Adrenal gland (tissue), 5 donors: ENCODE measurements around the gene SORCS3.

Source experiments
- POLR2A ChIP-seq, 2 donors: fragments of 450-650 bp; IDR thresholded peaks; one replicate each; pipeline ENCODE4 v1.6.1; 2017; ENCODE audit warnings: antibody characterized with exemption in 2 of 2, mild to moderate bottlenecking in 2 of 2, moderate library complexity in 1 of 2
- TF ChIP-seq, protein P1 (sequence below), 6 experiments: fragments of 450-650 bp in 4 of 6; fragments of 200-600 bp in 2 of 6; sonication (generic) in 1 of 6; IDR thresholded peaks; 1 replicate in 5 of 6; 2 replicates in 1 of 6; pipeline versions ENCODE4 v1.5.1 to v1.8.0; 2016 to 2021; ENCODE audit warnings: antibody characterized with exemption in 6 of 6, mild to moderate bottlenecking in 2 of 6, moderate library complexity in 1 of 6
- donor health status: DM: no; HTN: no; CAD: no.

DNA sequence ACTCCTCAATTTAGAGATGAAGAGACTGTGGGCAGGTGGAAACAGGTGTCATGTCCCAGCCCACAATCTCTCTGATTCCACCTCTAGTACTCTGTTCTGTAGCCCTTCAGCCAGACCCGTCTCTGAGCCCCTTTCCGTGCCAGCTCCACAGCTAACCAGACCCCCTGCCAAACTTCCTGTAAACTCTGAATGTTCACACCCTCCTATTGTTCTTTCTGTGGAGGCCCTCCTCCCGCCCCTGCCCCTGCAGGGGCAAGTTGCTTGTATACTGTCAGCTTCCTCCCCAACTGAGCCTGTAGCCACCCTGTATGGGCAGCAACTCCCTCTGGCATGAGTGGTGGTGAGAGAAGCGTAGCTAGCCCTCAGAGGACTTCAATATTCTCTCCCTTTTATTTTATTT is 520.7 kb downstream of the SORCS3 start:
- TF ChIP-seq, protein P1, sequence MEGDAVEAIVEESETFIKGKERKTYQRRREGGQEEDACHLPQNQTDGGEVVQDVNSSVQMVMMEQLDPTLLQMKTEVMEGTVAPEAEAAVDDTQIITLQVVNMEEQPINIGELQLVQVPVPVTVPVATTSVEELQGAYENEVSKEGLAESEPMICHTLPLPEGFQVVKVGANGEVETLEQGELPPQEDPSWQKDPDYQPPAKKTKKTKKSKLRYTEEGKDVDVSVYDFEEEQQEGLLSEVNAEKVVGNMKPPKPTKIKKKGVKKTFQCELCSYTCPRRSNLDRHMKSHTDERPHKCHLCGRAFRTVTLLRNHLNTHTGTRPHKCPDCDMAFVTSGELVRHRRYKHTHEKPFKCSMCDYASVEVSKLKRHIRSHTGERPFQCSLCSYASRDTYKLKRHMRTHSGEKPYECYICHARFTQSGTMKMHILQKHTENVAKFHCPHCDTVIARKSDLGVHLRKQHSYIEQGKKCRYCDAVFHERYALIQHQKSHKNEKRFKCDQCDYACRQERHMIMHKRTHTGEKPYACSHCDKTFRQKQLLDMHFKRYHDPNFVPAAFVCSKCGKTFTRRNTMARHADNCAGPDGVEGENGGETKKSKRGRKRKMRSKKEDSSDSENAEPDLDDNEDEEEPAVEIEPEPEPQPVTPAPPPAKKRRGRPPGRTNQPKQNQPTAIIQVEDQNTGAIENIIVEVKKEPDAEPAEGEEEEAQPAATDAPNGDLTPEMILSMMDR (IDR thresholded peaks at IDR 0.05), result no peak
- no peak for TF ChIP-seq POLR2A (IDR thresholded peaks at IDR 0.05)
